GM12892 (cell line): ENCODE data around the gene EPN1.

Experiments used
- POLR2A ChIP-seq: IDR thresholded peaks from 2 replicates; pipeline ENCODE4 v1.6.1; 2011; ENCODE audit warnings: low read depth, low read length, control low read depth
- POLR2AphosphoS5 ChIP-seq: IDR thresholded peaks from 2 replicates; pipeline ENCODE4 v1.6.1; 2011; ENCODE audit warnings: low read depth, low read length, control low read depth
- TAF1 ChIP-seq: IDR thresholded peaks from 2 replicates; pipeline ENCODE4 v1.6.1; 2011; ENCODE audit warnings: low read depth, mild to moderate bottlenecking, control low read depth, low read length, borderline replicate concordance

DNA sequence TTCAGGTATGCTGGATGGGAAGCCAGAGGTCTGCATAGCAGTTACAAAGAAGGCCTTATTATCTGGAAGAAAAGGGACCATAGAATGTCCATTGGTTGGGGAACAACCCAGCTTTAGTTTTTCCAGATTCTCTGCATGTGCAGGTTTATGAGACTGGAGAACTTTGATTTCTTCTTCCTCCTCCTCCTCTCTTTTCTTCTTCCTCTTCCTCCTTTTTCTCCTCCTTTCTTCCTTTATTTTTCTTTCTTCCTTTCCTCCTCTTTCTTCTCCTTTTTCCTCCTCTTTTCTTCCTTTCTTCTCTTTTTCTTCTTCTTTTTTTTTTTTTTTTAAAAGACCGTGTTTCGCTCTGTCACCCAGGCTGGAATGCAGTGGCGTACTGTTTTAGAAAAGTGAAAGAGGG is 30.9 kb downstream of the EPN1 start:
- TF ChIP-seq POLR2AphosphoS5 (no peak), POLR2A (no peak), TAF1 (no peak)
